ENCODE data around the gene CELF1. TPM values are rescaled to one million over a fixed set of nuclear protein-coding genes. Genes with fewer than 3 reads are reported as not detected.

Gene CELF1
- total RNA-seq, 1 donor from 2014 or later = 159 TPM

DNA sequence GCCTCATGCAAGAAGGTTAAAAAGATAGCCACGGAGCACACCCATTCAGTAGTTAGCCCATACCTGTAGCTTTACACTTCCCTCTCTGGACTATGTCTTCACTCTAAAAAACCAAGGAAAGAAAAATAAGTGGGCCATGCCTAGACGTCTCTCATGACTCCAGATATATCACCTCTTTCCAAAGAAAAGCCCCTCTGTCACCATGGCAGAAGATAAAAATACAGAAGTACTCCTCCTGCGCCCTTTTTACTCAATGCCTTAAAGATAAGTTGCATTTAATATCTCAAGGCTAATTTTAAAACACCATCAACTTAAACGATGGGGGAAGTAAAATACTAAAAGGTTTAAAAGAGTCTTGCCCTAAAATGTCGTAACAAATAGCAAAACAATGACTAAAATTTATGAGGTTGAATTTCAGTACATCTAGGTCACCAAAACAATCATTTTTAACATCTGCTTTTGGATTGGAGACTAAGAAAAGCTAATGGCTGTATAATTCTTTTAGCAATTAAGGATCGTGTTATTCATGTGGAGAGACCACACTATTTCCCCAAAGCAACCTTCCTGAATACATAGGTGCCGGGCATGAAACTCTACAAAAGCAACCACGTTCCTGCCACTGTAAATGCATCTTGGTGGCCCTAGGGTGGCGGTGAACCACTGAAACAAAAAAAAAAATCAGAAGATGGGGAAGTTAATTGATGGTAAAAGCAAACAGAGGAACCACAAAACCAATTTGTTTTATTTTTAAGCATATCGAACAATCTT is 46.0 kb downstream of the CELF1 start:
- no peaks in the 10 kb centered on the region for H3K9me3 Mint-ChIP-seq
- intact Hi-C loops (cut with micrococcal nuclease) = no loop called here
- H3K4me3 Mint-ChIP-seq = peak overlapping the region; percentile 9

GRCh38 chr11:47506373-47506772 is 46.6 kb downstream of the CELF1 start:
- H3K27ac Mint-ChIP-seq = no peak overlapping the region
- intact Hi-C loops (cut with micrococcal nuclease) = no loop called here

More for the DNA sequence above, 46.0 kb downstream of the CELF1 start:
- Mint-ChIP-seq H3K27me3 (no peaks in the 10 kb centered on the region), H3K27ac (peak overlapping the region; percentile 23), H3K4me1 (peaks cover 62% of the 10 kb centered on the region), H3K36me3 (ENCODE audit: low read depth) (peaks cover 18% of the 10 kb centered on the region)
- DNase-seq = no peak

DNA sequence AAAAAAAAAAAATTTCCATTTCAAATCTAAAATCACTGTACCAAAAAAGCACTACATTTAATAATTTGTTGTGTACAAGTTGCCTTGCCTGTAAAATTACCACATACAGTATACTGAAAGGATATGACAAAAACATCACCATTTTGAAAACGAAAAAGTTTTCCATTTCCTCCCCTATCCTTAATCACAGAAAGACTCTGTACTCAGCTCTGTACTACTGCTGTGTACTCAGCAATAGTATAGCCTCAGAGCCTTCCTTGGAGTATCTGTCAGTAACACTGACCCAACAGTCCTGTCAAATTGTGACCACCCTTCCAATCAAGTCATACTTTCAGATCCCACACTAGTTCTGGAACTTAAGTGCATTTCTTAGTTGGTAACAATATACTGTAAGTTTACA is 48.0 kb downstream of the CELF1 start:
- no peaks in the 10 kb centered on the region for H3K27me3 Mint-ChIP-seq
- peak overlapping the region; percentile 70 for H3K27ac Mint-ChIP-seq
- peaks cover 50% of the 10 kb centered on the region for H3K4me1 Mint-ChIP-seq
- H3K4me3 Mint-ChIP-seq = no peak overlapping the region
- intact Hi-C loops (cut with micrococcal nuclease) = no loop called here
- no peak for DNase-seq
- peaks cover 21% of the 10 kb centered on the region for H3K36me3 Mint-ChIP-seq (ENCODE audit: low read depth)
- H3K9me3 Mint-ChIP-seq = no peaks in the 10 kb centered on the region

More at GRCh38 chr11:47506373-47506772, 46.6 kb downstream of the CELF1 start:
- Mint-ChIP-seq H3K36me3 (ENCODE audit: low read depth) (peaks cover 18% of the 10 kb centered on the region), H3K27me3 (no peaks in the 10 kb centered on the region), H3K4me1 (peaks cover 56% of the 10 kb centered on the region), H3K4me3 (no peak overlapping the region), H3K9me3 (no peaks in the 10 kb centered on the region)
- DNase-seq = no peak

GRCh38 chr11:47503227-47503626 is 49.7 kb downstream of the CELF1 start:
- H3K9me3 Mint-ChIP-seq = no peaks in the 10 kb centered on the region
- H3K36me3 Mint-ChIP-seq (ENCODE audit: low read depth) = peaks cover 24% of the 10 kb centered on the region
- H3K4me3 Mint-ChIP-seq = no peak overlapping the region
- peak overlapping the region; percentile 30 for H3K27ac Mint-ChIP-seq
- H3K27me3 Mint-ChIP-seq = no peaks in the 10 kb centered on the region
- DNase-seq = no peak
- H3K4me1 Mint-ChIP-seq = peaks cover 43% of the 10 kb centered on the region
- intact Hi-C loops (cut with micrococcal nuclease) = no loop called here

DNA sequence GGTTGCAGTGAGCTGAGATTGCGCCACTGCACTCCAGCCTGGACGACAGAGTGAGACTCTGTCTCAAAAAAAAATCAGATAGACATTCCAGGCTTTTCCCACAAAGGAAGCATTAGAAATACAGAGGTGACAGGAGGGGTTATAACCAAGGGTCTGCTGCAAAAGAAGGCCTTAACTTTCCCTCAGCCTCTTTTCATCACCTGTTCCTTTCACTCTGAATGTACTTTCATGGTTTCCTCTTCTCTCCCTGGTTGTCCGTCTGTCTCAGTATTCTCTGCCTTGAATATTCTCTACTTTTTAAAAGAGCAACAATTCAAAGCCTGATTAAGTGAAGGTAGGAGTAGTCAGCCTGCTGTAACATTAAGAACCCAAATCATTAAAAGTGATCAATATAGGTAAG is 50.2 kb downstream of the CELF1 start:
- intact Hi-C loops (cut with micrococcal nuclease) = no loop called here
- H3K4me3 Mint-ChIP-seq = no peak overlapping the region

GRCh38 chr11:47501101-47501500 is 51.8 kb downstream of the CELF1 start:
- Mint-ChIP-seq H3K4me1 (peaks cover 27% of the 10 kb centered on the region), H3K4me3 (no peak overlapping the region), H3K36me3 (ENCODE audit: low read depth) (peaks cover 27% of the 10 kb centered on the region), H3K27ac (no peak overlapping the region), H3K27me3 (no peaks in the 10 kb centered on the region), H3K9me3 (no peaks in the 10 kb centered on the region)
- intact Hi-C loops (cut with micrococcal nuclease) = no loop called here
- DNase-seq = no peak

More for the DNA sequence above, 50.2 kb downstream of the CELF1 start:
- H3K27ac Mint-ChIP-seq = peak overlapping the region; percentile 30
- peaks cover 27% of the 10 kb centered on the region for H3K36me3 Mint-ChIP-seq (ENCODE audit: low read depth)
- peaks cover 42% of the 10 kb centered on the region for H3K4me1 Mint-ChIP-seq
- no peak for DNase-seq
- no peaks in the 10 kb centered on the region for H3K27me3 Mint-ChIP-seq
- H3K9me3 Mint-ChIP-seq = no peaks in the 10 kb centered on the region

- Mint-ChIP-seq H3K27me3 (no peaks in the 10 kb centered on the region), H3K27ac (no peak overlapping the region), H3K4me1 (peaks cover 26% of the 10 kb centered on the region), H3K36me3 (ENCODE audit: low read depth) (peaks cover 26% of the 10 kb centered on the region), H3K9me3 (no peaks in the 10 kb centered on the region), H3K4me3 (no peak overlapping the region)
- intact Hi-C loops (cut with micrococcal nuclease) = no loop called here
- no peak for DNase-seq
These were observed 52.8 kb downstream of the CELF1 start for GRCh38 chr11:47500121-47500520.

DNA sequence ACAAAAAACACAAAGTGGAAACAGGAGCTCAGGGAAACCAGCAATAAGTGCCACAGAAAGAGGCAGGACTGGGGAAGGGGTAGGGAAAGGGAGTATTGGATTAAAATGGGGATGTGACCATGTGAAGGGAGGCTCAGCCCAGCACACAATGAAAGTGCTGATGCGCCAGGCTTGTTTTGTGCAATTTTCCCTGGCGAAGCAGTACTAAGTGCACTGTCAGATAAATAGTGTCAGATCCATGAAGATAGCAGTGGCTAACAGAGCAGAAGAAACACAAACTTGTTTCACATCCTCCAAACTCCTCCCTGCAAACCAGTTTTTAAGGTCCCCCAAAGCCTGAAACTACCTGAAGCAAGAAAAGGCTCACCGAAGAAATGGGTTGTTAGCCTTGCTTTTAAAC is 53.3 kb downstream of the CELF1 start:
- intact Hi-C loops (cut with micrococcal nuclease) = no loop called here
- DNase-seq = no peak

DNA sequence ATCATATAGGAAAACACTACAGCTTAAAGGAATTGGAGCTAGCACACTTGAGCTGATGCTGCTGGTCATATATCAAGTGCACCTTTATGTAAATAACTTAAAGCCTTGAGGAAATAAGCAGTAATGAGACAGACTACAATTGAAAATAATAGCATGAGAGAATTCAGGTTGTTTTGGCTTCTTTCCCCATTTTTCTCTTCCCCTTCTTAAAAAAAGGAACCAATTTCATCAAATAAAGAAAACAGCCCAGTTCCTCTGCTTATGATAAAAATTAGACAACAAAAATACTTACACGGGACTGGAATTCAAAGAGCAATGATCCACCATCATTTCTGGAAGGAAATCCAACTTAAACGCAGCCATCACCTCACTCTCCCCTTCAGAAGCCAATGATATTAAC is 53.8 kb downstream of the CELF1 start:
- Mint-ChIP-seq H3K36me3 (ENCODE audit: low read depth) (peaks cover 28% of the 10 kb centered on the region), H3K27ac (peak overlapping the region; percentile 64), H3K27me3 (no peaks in the 10 kb centered on the region), H3K4me3 (no peak overlapping the region), H3K4me1 (peaks cover 24% of the 10 kb centered on the region), H3K9me3 (no peaks in the 10 kb centered on the region)
- intact Hi-C loops (cut with micrococcal nuclease) = no loop called here
- no peak for DNase-seq

More for the DNA sequence above, 53.3 kb downstream of the CELF1 start:
- Mint-ChIP-seq H3K36me3 (ENCODE audit: low read depth) (peaks cover 24% of the 10 kb centered on the region), H3K9me3 (no peaks in the 10 kb centered on the region), H3K27ac (peak overlapping the region; percentile 64), H3K4me3 (no peak overlapping the region), H3K4me1 (peaks cover 24% of the 10 kb centered on the region), H3K27me3 (no peaks in the 10 kb centered on the region)

GRCh38 chr11:47498584-47499152 is 54.3 kb downstream of the CELF1 start:
- peaks cover 29% of the 10 kb centered on the region for H3K36me3 Mint-ChIP-seq (ENCODE audit: low read depth)
- H3K27ac Mint-ChIP-seq = no peak overlapping the region
- intact Hi-C loops (cut with micrococcal nuclease) = no loop called here
- H3K9me3 Mint-ChIP-seq = no peaks in the 10 kb centered on the region
- H3K4me1 Mint-ChIP-seq = peaks cover 23% of the 10 kb centered on the region
- H3K4me3 Mint-ChIP-seq = no peak overlapping the region
- H3K27me3 Mint-ChIP-seq = no peaks in the 10 kb centered on the region
- DNase-seq = no peak

- no peak overlapping the region for H3K4me3 Mint-ChIP-seq
- peaks cover 19% of the 10 kb centered on the region for H3K4me1 Mint-ChIP-seq
- no peaks in the 10 kb centered on the region for H3K9me3 Mint-ChIP-seq
- H3K36me3 Mint-ChIP-seq (ENCODE audit: low read depth) = peaks cover 31% of the 10 kb centered on the region
- H3K27me3 Mint-ChIP-seq = no peaks in the 10 kb centered on the region
- DNase-seq = no peak
- H3K27ac Mint-ChIP-seq = peak overlapping the region; percentile 34
- intact Hi-C loops (cut with micrococcal nuclease) = no loop called here
These were observed 54.8 kb downstream of the CELF1 start for GRCh38 chr11:47498149-47498548.

GRCh38 chr11:47496808-47497207 is 56.1 kb downstream of the CELF1 start:
- H3K4me3 Mint-ChIP-seq = no peak overlapping the region
- H3K36me3 Mint-ChIP-seq (ENCODE audit: low read depth) = peaks cover 33% of the 10 kb centered on the region
- no peak for DNase-seq
- H3K9me3 Mint-ChIP-seq = no peaks in the 10 kb centered on the region
- no peak overlapping the region for H3K27ac Mint-ChIP-seq
- H3K27me3 Mint-ChIP-seq = no peaks in the 10 kb centered on the region
- intact Hi-C loops (cut with micrococcal nuclease) = no loop called here
- H3K4me1 Mint-ChIP-seq = peaks cover 17% of the 10 kb centered on the region

GRCh38 chr11:47495856-47496217 is 57.1 kb downstream of the CELF1 start:
- Mint-ChIP-seq H3K4me3 (no peak overlapping the region), H3K4me1 (peaks cover 16% of the 10 kb centered on the region), H3K27ac (no peak overlapping the region), H3K27me3 (no peaks in the 10 kb centered on the region), H3K36me3 (ENCODE audit: low read depth) (peaks cover 32% of the 10 kb centered on the region), H3K9me3 (no peaks in the 10 kb centered on the region)
- no peak for DNase-seq
- intact Hi-C loops (cut with micrococcal nuclease) = no loop called here

GRCh38 chr11:47495011-47495855 is 57.7 kb downstream of the CELF1 start:
- Mint-ChIP-seq H3K9me3 (no peaks in the 10 kb centered on the region), H3K4me1 (peaks cover 12% of the 10 kb centered on the region), H3K27me3 (no peaks in the 10 kb centered on the region), H3K4me3 (no peak overlapping the region), H3K27ac (no peak overlapping the region), H3K36me3 (ENCODE audit: low read depth) (peaks cover 27% of the 10 kb centered on the region)
- DNase-seq = no peak
- intact Hi-C loops (cut with micrococcal nuclease) = no loop called here

Measured in activated CD4-positive, alpha-beta T cell treated with anti-CD3 and anti-CD28 coated beads, Interleukin-2, amount 10 ng/mL, durations not matched to agents 24 days and 14 days (primary cell).